AG04449 (cell line): ENCODE data around the gene ANKRD33B.

ENCODE experiments used
- CTCF ChIA-PET: fragments of 350-600 bp; formaldehyde crosslinking; extraction: SDS; loops from one replicate; lab custom pipeline; 2021; ENCODE audit warnings: antibody characterized with exemption; lab: Yijun Ruan, JAX
- POLR2A ChIA-PET: fragments of 400-600, 350-600 bp; formaldehyde crosslinking; extraction: SDS; loops from one replicate; lab custom pipeline; 2020; ENCODE audit warnings: antibody characterized with exemption, inconsistent platforms; lab: Yijun Ruan, JAX
- DNase-seq: peaks from one replicate; pipeline ENCODE4 v3.0.0-alpha.2; 2010; ENCODE audit warnings: low read depth, low spot score
- H3K4me3 ChIP-seq: 2 replicates; pipeline ENCODE4 v1.5.1; 2011; ENCODE audit warnings: low read depth, mild to moderate bottlenecking, control low read depth, low read length
- CTCF ChIP-seq: IDR thresholded peaks from one replicate; pipeline ENCODE4 v1.5.1; 2011; ENCODE audit warnings: mild to moderate bottlenecking, moderate library complexity, low read length, control low read depth, inconsistent platforms; ENCODE audit not compliant: insufficient read depth; ENCODE audit errors: missing control alignments

ANKRD33B gene

GRCh38 chr5:10538789-10539686 is 24.8 kb upstream of the ANKRD33B start:
- no peak for TF ChIP-seq CTCF
- no peak for DNase-seq
- H3K4me3 ChIP-seq = no peak overlapping the region
- CTCF ChIA-PET = interaction anchor here (1.3 to 1.4 kb wide), 2 partner anchors 10 to 12 kb away, joined by 4 read pairs; no protein-coding TSS in a partner anchor
- POLR2A ChIA-PET = no interaction called here

GRCh38 chr5:10539687-10539998 is 24.2 kb upstream of the ANKRD33B start:
- CTCF ChIA-PET = interaction anchor here (1.3 to 1.4 kb wide), 2 partner anchors 10 to 12 kb away, joined by 4 read pairs; no protein-coding TSS in a partner anchor

GRCh38 chr5:10540036-10540544 is 23.8 kb upstream of the ANKRD33B start:
- no peak for DNase-seq
- TF ChIP-seq CTCF = no peak
- H3K4me3 ChIP-seq = no peak overlapping the region
- POLR2A ChIA-PET = no interaction called here
- CTCF ChIA-PET = interaction anchor here (1.4 kb wide), 1 partner anchor 11 kb away, joined by 4 read pairs; no protein-coding TSS in a partner anchor

More at GRCh38 chr5:10539687-10539998, 24.2 kb upstream of the ANKRD33B start:
- no peak for TF ChIP-seq CTCF
- DNase-seq = no peak
- H3K4me3 ChIP-seq = no peak overlapping the region
- POLR2A ChIA-PET = no interaction called here

- POLR2A ChIA-PET = no interaction called here
- no peak for TF ChIP-seq CTCF
- DNase-seq = no peak
- CTCF ChIA-PET = no interaction called here
- H3K4me3 ChIP-seq = no peak overlapping the region
These were observed 22.8 kb upstream of the ANKRD33B start for GRCh38 chr5:10540951-10541646.

GRCh38 chr5:10542055-10542550 is 21.8 kb upstream of the ANKRD33B start:
- no peak for TF ChIP-seq CTCF
- H3K4me3 ChIP-seq = no peak overlapping the region
- CTCF ChIA-PET = interaction anchor here (1.5 kb wide), 1 partner anchor 18 kb away, joined by 4 read pairs; no protein-coding TSS in a partner anchor
- POLR2A ChIA-PET = interaction anchor here (0.8 kb wide), 1 partner anchor 9 kb away, joined by 4 read pairs; no protein-coding TSS in a partner anchor
- DNase-seq = no peak
